Measurements from ENCODE around the gene PAX3.

GRCh38 chr2:222179592-222179991 lies 119.2 kb downstream of the PAX3 start:
- TF ChIP-seq NR2C2 (CRISPR knock-in tag; IDR thresholded peaks at IDR 0.05), result no peak
- TF ChIP-seq ZNF317 (CRISPR knock-in tag; IDR thresholded peaks at IDR 0.05; ENCODE audit: borderline replicate concordance, low read depth), result no peak
- TF ChIP-seq CTCF (IDR thresholded peaks at IDR 0.05), result no peak
- TF ChIP-seq NR3C1 (CRISPR knock-in tag; conservative IDR thresholded peaks at IDR 0.05; ENCODE audit: low read depth), result no peak
- TF ChIP-seq GABPB1 (CRISPR knock-in tag; IDR thresholded peaks at IDR 0.05), result no peak
- no peak for TF ChIP-seq SOX15 (CRISPR knock-in tag; IDR thresholded peaks at IDR 0.05)
- no peak for TF ChIP-seq FOXK1 (CRISPR knock-in tag; IDR thresholded peaks at IDR 0.05)
- TF ChIP-seq NFYB (CRISPR knock-in tag; conservative IDR thresholded peaks at IDR 0.05; ENCODE audit: low read depth), result no peak

All from WTC11 (cell line).